GM12872 (cell line): Measurements from ENCODE around the gene DDA1.

ENCODE experiments used
- CTCF ChIP-seq: IDR thresholded peaks from 3 replicates; pipeline ENCODE4 v1.5.1; 2011; ENCODE audit warnings: low read depth, mild to moderate bottlenecking, low read length, moderate library complexity; ENCODE audit not compliant: insufficient read depth

DDA1 gene

GRCh38 chr19:17325881-17326594, 16.7 kb downstream of the DDA1 start:
- no peak for TF ChIP-seq CTCF

- no peak for TF ChIP-seq CTCF
Observed at GRCh38 chr19:17326595-17326966, 17.2 kb downstream of the DDA1 start.

- TF ChIP-seq CTCF, result no peak
Observed at GRCh38 chr19:17327068-17327653, 17.8 kb downstream of the DDA1 start.

- TF ChIP-seq CTCF, result no peak
Observed at GRCh38 chr19:17327654-17328516, 18.5 kb downstream of the DDA1 start.

GRCh38 chr19:17328517-17329365, 19.4 kb downstream of the DDA1 start:
- no peak for TF ChIP-seq CTCF

GRCh38 chr19:17329366-17330261, 20.3 kb downstream of the DDA1 start:
- no peak for TF ChIP-seq CTCF
